Jurkat, Clone E6-1 (cell line): ENCODE results near the gene FAM110D.
A peak's percentile ranks its signal among the peaks of the same experiment; 100 is the strongest.

ENCODE experiments used
- DNase-seq: peaks from one replicate; pipeline ENCODE4 v3.0.0-alpha.2; 2011; ENCODE audit warnings: low read depth, low spot score
- H3K4me3 ChIP-seq: 2 replicates; pipeline ENCODE4 v1.5.1; 2011; ENCODE audit warnings: mild to moderate bottlenecking, low read length, control low read depth, moderate library complexity

Gene FAM110D

GRCh38 chr1:26180010-26180506 lies 21.2 kb downstream of the FAM110D start:
- H3K4me3 ChIP-seq, result no peak overlapping the region
- DNase-seq, result no peak

DNA sequence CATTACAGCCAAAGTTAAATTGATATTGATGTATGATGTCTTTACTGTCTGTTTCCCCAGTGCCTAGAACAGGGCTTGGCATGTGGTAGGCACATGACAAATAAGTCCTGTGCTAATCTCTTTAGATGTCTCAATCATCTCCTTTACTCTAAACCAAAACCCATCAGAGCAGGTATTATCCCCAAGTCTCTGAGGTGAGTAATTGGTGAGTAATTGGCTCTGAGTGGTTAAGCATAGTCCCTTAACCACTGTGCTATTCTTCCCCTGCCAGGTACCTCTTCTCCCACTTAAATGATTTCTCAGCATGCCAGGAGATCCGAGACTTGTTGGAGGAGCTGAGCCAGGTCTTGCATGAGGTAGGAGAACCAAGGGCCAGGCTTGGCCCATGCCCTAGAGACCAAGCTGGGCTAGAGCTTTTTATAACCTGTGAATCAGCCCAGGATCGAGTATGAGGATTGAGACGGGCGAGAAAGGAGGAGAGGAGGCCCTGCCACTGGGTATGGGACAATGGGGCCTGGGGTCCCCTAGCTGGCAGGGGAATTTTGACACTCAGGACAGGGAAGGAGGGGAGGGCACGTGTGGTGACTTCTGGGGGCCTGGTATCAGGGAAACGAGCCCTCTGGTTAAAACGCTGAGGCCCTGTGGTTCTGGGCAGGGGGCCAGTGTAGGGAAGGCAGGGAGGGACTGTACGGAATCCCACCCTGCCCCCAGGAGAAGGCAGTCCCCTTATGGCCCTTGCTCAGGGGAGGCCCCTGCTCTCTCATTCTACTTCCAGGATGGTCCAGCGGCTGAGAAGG lies 22.9 kb downstream of the FAM110D start:
- H3K4me3 ChIP-seq, result no peak overlapping the region
- no peak for DNase-seq

GRCh38 chr1:26182383-26182696 lies 23.5 kb downstream of the FAM110D start:
- no peak overlapping the region for H3K4me3 ChIP-seq
- no peak for DNase-seq

GRCh38 chr1:26184086-26184485 lies 25.2 kb downstream of the FAM110D start:
- DNase-seq, result no peak
- no peak overlapping the region for H3K4me3 ChIP-seq

- DNase-seq, result no peak
- H3K4me3 ChIP-seq, result no peak overlapping the region
These were observed 26.0 kb downstream of the FAM110D start for GRCh38 chr1:26184883-26185282.

- no peak for DNase-seq
- H3K4me3 ChIP-seq, result no peak overlapping the region
These were observed 29.0 kb downstream of the FAM110D start for GRCh38 chr1:26187882-26188281.

GRCh38 chr1:26188477-26188876 lies 29.6 kb downstream of the FAM110D start:
- no peak for DNase-seq
- no peak overlapping the region for H3K4me3 ChIP-seq

DNA sequence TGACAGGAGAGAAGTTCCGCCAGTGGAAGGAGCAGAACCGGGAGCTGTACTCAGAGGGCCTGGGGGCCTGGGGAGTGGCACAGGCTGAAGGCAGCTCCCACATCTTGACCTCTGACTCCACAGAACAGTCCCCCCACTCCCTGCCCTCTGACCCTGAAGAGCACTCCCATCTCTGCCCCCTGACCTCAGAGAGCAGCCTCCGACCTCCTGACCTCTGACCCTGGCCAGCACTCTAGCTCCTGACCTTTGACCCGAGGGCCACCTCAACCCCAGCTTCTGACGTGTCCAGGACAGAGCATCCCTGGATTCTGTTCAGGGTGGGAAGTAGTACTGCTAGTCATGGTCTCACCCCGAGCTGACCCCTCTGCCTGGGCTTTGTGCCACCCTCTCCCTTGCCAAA lies 30.5 kb downstream of the FAM110D start:
- H3K4me3 ChIP-seq, result no peak overlapping the region
- no peak for DNase-seq

DNA sequence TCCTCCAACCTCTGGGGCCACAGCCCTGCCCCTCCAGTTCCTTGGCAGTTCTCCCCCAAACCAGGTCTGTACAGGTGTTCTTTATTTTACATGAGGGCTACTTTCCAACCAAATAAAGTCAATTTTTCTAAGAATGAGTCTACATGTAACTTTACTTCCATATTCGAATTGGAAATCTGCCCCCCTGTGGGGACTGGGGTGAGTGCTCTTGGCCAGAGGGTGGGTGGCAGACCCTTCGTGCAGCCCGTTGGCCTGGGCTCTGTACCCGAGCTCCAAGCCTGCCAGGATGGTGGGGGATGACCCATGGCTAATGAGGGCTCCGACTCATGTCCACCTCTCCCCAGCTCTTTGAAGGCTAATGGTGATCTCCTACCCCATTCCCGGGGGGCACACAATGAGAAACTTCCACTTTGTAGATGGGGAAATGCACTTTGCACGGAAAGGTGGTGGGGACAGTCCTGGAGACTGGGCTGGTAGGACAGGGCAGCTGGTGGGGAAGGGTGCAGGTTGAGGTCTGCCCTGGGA lies 30.9 kb downstream of the FAM110D start:
- no peak for DNase-seq
- no peak overlapping the region for H3K4me3 ChIP-seq

GRCh38 chr1:26190373-26190987 lies 31.6 kb downstream of the FAM110D start, which contains the start of gene CATSPER4:
Gene CATSPER4 (plus strand): TSS chr1:26190602. CDS start chr1:26190628, 26 bp downstream.
- DNase-seq, result peak; percentile 12
- H3K4me3 ChIP-seq, result no peak within 1 kb of the TSS

GRCh38 chr1:26191739-26192138 lies 32.9 kb downstream of the FAM110D start:
- H3K4me3 ChIP-seq, result no peak overlapping the region
- DNase-seq, result peak; percentile 32

- no peak overlapping the region for H3K4me3 ChIP-seq
- no peak for DNase-seq
These were observed 36.9 kb downstream of the FAM110D start for GRCh38 chr1:26195805-26196204.

- H3K4me3 ChIP-seq, result no peak overlapping the region
- no peak for DNase-seq
These were observed 38.4 kb downstream of the FAM110D start for GRCh38 chr1:26197301-26197700.

DNA sequence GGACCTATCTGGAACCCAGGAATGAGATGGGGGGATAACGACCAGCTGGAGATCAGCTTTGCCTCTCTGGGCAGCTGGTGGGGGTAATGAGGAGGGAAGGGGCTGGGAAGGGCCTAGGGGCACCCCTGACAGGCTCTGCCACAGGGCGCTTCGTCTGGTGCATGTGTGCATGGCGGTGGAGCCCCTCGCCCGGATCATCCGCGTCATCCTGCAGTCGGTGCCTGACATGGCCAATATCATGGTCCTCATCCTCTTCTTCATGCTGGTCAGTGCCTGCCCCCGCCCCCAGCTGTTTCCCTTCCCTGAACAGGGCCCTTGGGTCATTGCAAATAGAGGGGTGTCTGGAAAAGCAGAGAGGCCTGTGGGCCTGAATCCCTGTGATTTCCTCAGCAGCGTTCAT lies 38.9 kb downstream of the FAM110D start:
- DNase-seq, result no peak
- no peak overlapping the region for H3K4me3 ChIP-seq

GRCh38 chr1:26200413-26200812 lies 41.5 kb downstream of the FAM110D start:
- no peak for DNase-seq

GRCh38 chr1:26203642-26204318 lies 44.9 kb downstream of the FAM110D start:
- no peak overlapping the region for H3K4me3 ChIP-seq
- DNase-seq, result no peak

More at GRCh38 chr1:26200413-26200812, 41.5 kb downstream of the FAM110D start:
- no peak overlapping the region for H3K4me3 ChIP-seq

DNA sequence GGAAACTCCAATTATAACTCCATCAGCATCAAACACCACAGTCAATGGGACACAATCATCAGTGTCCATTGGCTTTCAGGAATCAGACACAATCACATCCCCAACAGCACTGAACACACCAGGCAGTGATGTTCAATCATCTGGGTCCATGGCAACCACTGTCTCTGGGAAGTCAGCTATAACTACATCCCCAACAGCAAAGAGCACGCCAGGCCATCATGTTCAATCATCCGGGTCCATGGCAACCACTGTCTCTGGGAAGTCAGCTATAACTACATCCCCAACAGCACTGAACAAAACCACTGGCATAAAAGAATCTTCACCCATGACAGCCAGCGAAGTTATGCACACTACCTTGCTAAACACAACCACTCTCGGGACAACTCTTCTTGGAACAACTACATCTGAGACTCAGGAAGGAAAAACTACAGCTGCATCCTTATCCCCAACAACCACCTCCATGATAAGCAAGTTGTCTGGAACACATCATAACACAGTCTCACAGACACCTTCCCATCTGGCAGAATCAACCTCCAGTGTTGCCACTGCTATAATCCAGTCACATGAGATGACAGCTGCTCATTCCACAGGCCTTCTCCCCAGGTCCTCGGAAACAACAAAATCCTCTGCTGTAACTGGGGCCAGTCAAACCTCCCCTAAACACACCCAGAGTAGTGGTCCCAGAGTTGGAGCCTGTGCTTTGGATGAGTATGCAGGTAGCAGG lies 51.4 kb downstream of the FAM110D start:
- no peak overlapping the region for H3K4me3 ChIP-seq
- DNase-seq, result no peak

DNA sequence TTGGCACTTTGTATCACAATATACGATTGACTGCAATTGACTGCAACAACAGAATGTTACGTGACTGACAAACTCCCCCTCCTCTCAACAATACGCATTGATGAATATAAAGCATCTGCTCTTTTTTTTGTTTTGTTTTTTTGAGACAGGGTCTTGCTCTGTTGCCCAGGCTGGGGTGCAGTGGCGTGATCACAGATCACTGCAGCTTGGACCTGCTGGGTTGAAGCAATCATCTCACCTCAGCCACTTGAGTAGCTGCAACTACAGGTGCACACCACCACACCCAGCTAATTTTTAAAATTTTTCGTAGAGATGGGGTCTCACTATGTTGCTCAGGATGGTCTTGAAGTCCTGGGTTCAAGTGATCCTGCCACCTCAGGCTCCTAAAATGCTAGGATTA lies 53.8 kb downstream of the FAM110D start:
- DNase-seq, result no peak
- H3K4me3 ChIP-seq, result no peak overlapping the region

DNA sequence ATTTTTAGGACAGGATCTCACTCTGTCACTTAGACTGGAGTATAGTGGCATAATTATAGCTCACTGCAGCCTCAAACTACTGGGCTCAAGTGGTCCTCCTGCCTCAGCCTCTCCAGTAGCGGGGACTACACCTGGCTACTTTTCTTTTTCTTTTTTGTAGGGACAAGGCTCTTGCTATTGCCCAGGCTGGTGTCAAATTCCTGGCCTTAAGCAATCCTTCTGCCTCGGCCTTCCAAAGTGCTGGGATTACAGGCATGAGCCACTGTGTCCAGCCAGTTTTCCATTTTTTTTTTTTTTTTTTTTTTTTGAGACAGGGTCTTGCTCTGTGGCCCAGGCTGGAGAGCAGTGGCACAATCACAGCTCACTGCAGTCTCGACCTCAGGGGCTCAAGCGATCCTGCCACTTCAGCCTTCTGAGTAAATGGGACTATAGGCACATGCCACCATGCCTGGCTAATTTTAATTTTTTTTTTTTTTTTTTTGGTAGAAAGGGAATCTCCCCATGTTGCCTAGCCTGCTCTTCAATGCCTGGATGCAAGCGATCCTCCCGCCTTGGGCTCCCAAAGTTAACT lies 54.5 kb downstream of the FAM110D start:
- no peak overlapping the region for H3K4me3 ChIP-seq
- DNase-seq, result no peak
